UCSD-AML1 (cell line): ENCODE measurements around the gene GPR55.
"Not testable (repeated sequence)": the region's sequence is repeated elsewhere in the genome, so short reads cannot be mapped to it uniquely, and the experiment has no call there.

Experiments
- DNase-seq: peaks from one replicate; lab custom pipeline; 2025; ENCODE audit not compliant: unreplicated experiment; lab: John Stamatoyannopoulos, UW

The GPR55 gene

DNA sequence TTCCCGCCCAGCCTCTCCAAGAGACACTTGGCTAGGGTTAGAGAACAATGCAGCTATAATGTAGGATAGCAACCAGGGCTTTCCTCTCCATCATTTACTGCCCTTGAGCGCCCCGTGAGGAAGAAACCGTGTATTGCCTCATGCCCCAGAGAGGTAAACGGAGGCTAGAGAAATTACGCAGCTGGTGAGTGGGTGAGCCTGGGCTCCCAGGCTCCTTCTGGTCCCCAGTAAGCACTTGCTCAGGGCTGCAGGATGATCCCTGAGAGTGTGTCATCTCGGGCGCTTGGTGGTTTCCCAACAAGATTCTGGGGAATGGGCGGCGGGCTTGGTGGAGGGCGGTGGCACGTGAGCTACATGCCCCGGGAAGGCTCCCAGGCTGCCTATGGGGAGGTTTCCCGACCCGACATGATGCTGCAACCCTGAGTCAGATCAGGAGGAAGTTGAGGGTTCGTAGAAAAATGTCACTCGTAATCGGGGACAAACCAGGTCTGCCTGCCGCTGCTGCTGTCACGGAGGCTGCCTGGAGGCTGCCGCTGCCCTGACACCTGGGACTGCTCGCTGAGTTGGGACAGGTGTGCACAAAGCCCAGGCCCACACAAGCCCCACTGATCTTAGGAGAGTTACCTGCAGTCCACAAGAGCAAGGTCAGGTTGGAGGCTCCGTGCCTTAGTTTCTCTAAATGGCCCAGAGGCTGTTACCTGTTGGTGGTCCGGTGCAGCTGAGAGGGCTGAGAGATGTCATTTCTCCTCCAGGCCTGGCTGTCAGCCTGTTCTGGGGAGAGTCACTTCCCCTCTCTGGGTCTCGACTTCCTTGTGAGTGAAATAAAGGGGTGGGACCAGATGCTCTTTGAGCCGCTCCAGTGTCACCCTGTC, at the start of gene GPR55:
TSS of gene GPR55 (minus strand) at position 773 of the 872 bp plus-strand sequence. CDS start 14,280 bp downstream, outside the sequence.
- DNase-seq: no peak

GRCh38 chr2:230974096-230974913, 49.3 kb upstream of the GPR55 start:
- DNase-seq: peak; percentile 23

- DNase-seq: no peak
Measured at GRCh38 chr2:230972046-230972445, 47.0 kb upstream of the GPR55 start.

DNA sequence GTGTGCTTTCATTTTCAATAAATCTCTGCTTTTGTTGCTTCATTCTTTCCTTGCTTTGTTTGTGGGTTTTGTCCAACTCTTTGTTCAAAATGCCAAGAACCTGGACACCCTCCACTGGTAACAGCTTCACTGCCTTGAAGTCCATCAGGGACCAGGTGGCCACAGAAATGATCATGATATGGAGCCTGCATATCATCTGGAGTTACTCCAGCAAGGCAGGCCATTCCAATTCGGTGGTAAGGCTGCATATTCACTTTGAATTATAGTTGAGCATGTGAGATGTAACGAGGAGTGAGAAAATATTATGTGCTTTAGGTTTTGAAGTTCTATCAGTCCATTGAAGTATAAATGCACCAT, 44.6 kb upstream of the GPR55 start:
- no peak for DNase-seq

DNA sequence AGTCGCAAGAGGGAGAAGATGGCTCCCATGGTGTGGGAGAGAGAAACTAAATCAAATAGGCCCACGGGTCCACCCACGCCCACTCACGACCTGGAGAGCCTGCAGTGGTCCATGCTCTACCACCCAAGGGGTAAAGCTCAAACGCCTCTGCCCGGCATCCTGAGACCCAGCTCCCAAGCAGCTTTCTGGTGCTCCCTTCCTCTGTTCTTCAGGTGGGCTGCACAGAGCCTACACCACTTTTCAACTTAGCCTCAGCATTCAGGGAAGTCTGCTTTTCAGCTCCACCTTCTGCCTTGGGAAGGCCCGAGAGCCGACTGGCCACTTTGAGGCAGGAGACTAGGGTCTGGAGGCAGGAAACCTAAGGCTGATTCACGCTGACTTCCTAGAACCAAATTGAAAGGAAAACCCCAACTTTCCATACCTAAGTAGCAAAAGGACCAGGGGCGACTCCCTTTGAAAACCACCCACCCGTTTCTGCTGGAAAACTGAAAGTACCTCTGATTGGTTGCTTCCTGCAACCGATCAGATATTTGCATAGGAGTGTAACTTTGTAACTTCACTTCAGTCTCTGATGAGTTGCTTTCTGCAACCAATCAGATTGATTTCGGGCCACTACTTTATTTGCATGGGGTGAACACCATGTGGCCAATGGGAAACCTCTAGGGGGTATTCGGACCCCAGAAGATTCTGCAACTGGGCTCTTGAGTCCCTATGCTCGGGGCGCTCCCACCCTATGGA, 44.0 kb upstream of the GPR55 start:
- peak; percentile 25 for DNase-seq

GRCh38 chr2:230968314-230968713, 43.3 kb upstream of the GPR55 start:
- not testable (repeated sequence) for DNase-seq

DNA sequence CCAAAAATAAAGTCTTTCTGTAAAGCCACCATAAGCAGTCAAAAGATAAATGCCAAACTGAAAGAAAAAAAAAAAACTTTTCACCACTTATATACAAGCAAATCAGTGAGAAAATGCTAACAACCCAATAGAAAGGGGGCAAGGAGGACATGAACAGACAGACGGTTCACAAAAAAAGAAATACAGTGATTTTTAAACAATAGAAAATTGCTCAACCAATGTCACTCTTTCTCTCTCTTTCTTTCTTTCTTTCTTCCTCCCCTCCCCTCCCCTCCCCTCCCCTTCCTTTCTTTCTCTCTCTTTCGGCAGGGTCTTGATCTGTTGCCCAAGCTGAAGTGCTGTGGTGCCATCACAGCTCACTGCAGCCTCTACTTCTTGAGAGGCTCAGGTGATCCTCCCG, 42.1 kb upstream of the GPR55 start:
- DNase-seq: no peak

- DNase-seq: no peak
Measured at GRCh38 chr2:230964136-230964730, 39.2 kb upstream of the GPR55 start.

DNA sequence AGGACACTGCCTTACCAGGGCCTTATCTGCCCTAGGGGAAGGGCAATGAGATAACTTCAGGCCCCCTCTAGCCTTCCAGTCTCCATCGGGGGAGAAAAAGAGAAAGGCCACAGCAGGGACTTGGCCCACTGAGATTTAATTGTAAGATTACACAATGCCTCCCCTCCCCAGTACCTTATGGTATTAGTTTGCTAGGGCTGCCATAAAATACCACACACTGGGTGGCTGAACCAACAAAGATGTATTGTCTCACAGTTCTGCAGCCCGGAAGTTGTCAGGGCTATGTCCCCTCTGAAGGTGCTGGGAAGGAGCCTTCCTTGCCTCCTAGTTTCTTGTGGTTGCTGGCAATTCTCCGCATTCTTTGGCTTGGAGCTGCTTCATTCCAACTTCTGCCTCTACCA, 36.0 kb upstream of the GPR55 start:
- DNase-seq: no peak

- DNase-seq: no peak
Measured at GRCh38 chr2:230960026-230960425, 35.0 kb upstream of the GPR55 start.

- no peak for DNase-seq
Measured at GRCh38 chr2:230958820-230959756, 34.0 kb upstream of the GPR55 start.

- DNase-seq: no peak
Measured at GRCh38 chr2:230957756-230958391, 32.8 kb upstream of the GPR55 start.

GRCh38 chr2:230956827-230957755, 32.0 kb upstream of the GPR55 start:
- DNase-seq: no peak

- no peak for DNase-seq
Measured at GRCh38 chr2:230955163-230955737, 30.2 kb upstream of the GPR55 start.

DNA sequence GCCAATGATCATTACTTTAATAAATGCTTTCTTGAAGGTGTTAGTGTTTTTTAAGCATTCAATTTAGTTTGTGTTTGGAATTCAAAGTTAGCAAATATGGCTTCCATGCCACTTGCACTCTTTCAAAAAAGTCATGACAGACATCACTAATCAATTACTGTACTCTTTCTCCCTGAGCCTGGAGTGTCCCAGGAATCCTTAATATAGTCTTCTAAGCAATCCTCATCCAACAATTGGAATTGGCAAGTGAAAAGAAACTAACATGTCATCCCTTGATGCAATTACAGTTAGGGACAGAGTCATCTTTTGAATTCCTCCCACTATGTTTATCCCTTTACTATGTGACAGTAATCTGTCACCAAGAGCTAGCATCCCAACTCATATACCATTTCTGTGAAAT, 29.7 kb upstream of the GPR55 start:
- no peak for DNase-seq

DNA sequence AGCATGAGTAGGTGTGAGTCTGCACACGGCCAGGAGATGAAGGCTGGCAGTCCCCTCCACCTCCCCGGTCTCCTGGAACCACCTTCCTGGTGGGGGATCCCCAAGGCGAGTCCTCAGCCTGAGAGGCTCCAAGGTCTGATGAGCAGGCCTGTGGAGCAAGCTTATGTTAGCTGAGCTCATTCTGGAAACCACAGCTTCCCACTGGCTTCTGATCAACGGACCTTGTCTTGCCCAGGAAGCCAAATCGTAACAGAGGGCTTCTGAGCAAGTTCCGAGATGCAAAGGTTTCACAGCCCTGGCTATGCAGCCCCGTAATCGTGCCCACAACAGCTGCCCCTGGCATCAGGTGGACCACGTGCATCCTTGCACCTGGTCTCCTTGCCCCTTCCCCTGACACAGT, 28.8 kb upstream of the GPR55 start:
- DNase-seq: no peak

DNA sequence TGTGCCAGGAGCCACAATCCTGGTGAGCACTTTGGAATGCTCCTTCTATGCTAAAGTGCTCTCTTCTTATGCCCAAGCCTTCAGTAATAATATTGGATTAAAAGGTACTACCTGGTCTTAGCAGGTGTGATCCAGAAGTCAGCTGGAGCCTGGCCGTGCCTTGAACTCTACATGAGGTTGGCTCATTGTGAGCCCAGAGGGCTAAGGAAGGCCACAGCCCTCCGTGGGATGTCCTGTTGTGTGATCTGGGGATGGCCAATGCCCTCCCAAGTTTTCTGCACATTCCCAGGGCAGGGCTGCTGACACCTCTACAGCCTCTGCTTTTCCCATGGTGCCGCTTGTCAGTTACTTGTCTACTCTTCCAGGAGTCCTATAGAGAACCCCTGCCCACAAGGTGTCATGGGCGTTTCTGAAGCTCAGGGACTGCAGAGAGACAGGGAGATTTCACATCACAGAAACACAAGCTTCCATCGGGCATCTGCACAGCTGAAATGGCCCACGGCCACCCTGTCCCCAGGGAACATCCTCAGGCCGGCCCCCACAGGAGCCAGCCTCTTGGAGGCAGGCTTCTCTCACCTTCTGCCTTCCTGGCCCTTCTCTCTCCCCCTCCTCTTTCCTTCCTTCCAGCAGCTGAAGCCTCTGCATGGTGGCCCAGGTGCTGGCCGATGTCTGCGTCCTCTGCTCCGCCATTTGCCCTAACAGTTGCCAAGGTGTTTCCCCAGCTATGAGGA, 27.3 kb upstream of the GPR55 start:
- DNase-seq: no peak
